Stimulated activated CD8-positive, alpha-beta memory T cell treated with anti-CD3 and anti-CD28 coated beads, Interleukin-12 subunit alpha, Interleukin-12 subunit beta, amount 100 ng/mL, for 1 hour (primary cell): ENCODE data around the gene F7.
"Not testable (repeated sequence)": the region's sequence is repeated elsewhere in the genome, so short reads cannot be mapped to it uniquely, and the experiment has no call there.

ENCODE experiments used
- DNase-seq: peaks from one replicate; pipeline ENCODE4 v3.0.0-alpha.2; 2020; ENCODE audit warnings: low read depth

The F7 gene

DNA sequence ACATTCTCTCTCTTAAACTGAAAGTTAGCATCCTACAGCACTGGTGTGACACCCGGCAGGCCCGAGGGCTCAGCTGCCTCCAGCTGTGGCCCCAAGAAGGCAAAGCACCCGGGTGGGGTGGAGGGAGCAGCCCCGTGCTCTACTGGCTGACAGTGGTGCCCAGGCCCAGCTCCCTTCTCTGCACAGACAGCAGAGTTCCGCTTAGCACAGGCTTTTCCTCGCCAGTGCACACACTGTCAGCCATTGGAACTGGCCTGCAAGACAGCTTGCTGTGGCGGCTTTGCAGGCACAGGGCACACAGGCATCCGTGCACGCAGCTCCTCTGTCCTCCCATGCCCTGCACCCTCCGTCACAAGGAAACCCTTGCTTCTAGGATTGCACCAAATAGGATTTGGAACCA lies 3.3 kb upstream of the F7 start:
- not testable (repeated sequence) for DNase-seq

DNA sequence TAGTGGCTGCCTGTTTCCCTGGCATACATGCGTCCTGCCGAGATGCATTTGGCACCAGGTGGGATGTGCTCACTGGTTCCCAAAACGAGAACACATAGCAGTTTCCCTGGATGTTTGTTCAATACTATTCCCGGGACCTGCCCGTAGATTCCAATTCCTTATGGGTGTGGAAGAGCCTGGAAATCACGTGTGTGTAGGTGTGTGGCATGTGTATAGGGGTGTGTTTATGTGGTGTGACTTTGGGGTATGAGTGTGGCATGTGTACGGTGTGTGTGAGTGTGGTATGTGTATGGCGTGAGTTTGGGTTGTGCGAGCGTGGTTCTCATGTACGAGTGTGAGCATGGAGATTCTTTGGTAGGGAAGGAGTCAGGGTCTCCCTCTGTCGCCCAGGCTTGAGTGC lies 2.9 kb upstream of the F7 start:
- DNase-seq = no peak

- no peak for DNase-seq
Measured at GRCh38 chr13:113103646-113104045, 1.9 kb upstream of the F7 start.

DNA sequence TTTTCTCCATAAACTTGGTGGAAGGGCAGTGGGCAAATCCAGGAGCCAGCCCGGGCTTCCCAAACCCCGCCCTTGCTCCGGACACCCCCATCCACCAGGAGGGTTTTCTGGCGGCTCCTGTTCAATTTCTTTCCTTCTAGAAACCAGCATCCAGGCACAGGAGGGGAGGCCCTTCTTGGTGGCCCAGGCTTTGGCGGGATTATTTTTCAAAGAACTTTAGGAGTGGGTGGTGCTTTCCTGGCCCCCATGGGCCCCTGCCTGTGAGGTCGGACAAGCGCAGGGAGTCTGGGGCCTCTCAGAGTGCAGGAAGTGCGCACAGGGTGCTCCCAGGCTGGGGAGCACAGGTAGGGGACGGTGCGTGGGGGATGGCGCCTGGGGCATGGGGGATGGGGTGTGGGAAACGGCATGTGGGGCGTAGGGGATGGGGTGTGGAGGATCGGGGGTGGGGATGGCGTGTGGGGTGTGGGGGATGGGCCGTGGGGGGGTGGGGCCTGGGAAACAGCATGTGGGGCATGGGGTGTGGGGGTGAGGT lies 396 bp downstream of the F7 start:
- no peak for DNase-seq

DNA sequence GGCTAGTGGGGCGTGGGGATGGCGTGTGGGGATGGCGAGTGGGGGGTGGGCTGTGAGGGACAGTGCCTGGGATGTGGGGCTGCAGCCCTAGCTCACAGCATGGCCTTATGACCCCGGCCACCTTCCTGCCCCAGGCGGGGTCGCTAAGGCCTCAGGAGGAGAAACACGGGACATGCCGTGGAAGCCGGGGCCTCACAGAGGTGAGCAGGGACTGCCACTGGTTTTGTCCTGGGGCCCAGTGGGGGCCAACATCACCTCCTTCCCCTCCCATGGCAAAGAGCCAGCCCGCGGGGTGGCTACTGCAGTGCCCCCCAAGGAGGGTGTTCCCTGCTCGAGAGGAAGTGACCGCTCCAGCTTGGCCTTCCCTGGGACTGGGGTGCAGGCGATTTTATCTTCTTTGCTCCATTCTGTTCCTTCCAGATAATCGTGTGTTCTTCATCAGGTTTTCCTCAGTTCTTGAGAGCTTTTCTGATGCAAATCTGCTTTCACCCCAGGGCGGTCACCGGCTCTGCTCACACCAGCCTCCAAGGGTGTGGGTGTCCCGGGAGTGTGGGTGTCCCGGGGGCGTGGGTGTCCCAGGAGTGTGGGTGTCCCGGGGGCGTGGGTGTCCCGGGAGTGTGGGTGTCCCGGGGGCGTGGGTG lies 1.2 kb downstream of the F7 start:
- no peak for DNase-seq

GRCh38 chr13:113108521-113108920 lies 2.9 kb downstream of the F7 start:
- DNase-seq = not testable (repeated sequence)

GRCh38 chr13:113109151-113110047 lies 3.8 kb downstream of the F7 start:
- no peak for DNase-seq

DNA sequence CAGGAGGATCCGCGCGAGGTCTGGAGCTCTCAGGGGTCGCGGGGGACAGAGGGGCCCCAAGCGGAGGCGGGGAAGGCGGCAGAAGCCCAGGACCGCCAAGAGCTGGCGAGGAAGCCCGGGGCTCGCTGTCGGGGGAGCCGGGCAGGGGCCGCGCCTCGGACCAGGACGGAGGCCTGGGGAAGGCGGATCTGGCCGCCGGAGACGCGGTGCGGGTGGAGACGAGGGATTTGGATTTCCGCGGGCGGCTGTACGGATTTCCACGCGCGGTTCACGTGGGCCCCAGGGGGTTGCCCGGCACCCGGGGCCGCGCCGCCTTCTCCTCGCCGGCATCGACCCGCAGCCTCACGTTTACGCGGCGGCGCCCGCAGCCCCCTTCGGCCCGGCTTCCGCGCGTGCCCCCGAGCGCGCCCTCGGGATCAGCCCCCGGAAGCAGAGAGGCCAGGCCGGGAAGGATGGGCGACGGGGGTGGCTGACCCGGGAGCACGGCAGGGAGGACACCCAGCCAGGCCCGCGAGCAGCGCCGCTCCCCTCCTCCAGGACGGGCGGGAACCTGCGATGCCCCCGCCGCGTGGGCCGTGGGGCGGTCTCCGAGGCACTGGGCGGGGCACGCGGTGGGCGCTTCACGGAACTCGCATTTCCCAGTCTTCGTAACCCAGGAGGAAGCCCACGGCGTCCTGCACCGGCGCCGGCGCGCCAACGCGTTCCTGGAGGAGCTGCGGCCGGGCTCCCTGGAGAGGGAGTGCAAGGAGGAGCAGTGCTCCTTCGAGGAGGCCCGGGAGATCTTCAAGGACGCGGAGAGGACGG lies 4.7 kb downstream of the F7 start:
- no peak for DNase-seq

GRCh38 chr13:113110852-113111315 lies 5.3 kb downstream of the F7 start:
- no peak for DNase-seq

DNA sequence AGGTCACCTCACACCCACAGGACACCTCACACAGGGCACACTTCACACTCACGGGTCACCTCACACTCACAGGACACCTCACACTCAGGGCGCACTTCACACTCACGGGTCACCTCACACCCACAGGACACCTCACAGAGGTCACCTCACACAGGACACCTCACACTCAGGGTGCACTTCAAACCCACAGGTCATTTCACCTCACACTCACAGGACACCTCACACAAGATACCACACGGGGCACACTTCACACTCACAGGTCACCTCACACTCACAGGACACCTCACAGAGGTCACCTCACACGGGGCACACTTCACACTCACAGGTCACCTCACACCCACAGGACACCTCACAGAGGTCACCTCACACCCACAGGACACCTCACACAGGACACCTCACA lies 6.2 kb downstream of the F7 start:
- not testable (repeated sequence) for DNase-seq

- not testable (repeated sequence) for DNase-seq
Measured at GRCh38 chr13:113112475-113112874, 6.9 kb downstream of the F7 start.

DNA sequence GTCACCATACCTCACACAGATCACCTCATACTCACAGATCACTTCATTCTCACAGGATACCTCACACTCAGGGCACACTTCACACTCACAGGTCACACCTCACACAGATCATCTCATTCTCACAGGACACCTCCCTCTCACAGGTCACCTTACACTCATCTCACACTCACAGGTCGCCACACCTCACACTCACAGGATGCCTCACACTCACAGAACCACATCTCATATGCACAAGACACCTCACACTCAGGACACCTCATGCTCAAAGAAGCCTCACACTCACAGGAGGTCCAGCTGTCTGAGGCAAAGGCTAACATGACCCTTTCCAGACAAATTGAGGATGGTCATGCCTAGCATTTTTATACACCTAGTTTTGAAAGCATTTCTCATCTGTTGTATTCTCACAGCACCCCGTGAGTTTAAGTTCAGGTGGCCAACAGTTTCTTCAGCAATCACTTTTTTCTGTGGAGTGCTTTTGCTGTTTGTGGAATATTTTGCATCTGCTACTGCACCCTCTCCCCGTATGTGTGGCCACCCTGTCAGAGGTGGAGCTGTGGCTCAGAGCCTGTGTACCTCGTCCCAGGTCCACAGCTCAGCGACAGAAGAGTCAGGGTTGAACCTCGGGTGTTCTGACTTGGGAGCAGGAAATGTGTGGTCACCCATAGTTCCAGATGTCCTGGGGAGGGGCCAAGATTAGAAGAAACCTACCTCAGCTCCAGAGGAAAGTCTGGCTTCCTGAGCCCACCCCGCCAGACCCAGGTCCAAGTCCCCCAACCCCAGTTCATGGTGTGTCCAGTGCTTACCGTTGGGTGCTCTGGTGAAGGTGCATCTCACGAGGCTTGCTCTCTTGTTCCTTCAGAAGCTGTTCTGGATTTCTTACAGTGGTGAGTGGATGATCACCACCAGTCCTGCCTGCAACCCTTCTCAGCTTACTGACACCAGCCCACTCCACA lies 7.6 kb downstream of the F7 start:
- DNase-seq = no peak

DNA sequence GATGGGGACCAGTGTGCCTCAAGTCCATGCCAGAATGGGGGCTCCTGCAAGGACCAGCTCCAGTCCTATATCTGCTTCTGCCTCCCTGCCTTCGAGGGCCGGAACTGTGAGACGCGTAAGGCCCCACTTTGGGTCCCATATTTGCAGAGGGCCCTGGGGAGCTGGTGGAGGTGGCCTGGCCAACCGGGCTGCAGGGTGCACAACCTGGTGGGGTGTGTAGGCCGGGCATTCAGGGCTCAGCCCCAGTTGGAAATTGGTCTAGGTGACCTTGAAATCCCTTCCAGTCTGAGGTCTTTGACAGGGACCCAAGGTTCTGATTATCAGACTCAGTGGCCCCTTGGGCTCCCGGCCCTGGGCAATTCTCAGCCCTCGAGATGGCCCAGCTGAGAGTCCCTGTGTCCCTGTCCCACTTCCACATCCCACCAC lies 8.3 kb downstream of the F7 start:
- no peak for DNase-seq

DNA sequence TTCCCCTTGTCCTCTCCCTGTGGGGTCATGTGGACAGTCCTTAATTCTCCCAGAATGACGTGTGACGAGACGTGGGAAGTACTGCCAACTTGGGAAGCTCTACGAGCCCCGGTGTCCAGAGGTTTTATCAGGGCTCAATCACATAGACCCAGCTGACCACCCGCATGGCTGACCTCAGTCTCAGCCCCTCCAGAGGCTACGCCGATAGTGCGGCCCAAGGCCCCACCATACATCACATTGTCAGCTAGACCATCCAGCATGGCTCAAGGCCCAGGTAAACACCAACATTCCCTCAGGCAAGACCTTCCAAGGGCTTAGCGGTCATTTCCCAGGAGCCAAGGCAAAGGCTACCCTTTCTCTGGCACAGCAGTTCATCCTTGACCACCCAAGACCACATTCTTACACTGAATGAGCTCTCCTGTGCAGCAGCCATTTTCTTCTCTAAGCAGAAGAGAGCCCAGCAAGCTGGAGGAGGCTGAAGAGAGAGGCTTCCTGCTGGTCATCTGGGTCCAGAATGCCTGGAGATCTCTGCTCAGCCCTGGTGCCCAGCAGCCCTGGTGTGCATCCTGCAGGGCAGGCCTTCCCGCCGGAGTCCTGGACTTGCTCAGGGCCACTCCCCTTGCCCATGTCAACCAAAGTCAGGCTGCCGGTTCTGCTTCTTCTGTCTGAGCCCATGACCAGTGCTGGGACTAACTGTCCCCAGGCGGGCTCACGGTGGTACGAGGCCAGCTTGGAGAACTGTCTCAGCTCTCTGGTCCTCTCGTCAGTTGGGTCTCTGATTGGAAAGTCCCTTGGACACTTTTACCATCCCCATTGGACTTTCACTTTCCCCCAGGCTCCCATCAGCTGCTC lies 9.1 kb downstream of the F7 start:
- no peak for DNase-seq

- no peak for DNase-seq
Measured at GRCh38 chr13:113115363-113116205, 10.0 kb downstream of the F7 start.

DNA sequence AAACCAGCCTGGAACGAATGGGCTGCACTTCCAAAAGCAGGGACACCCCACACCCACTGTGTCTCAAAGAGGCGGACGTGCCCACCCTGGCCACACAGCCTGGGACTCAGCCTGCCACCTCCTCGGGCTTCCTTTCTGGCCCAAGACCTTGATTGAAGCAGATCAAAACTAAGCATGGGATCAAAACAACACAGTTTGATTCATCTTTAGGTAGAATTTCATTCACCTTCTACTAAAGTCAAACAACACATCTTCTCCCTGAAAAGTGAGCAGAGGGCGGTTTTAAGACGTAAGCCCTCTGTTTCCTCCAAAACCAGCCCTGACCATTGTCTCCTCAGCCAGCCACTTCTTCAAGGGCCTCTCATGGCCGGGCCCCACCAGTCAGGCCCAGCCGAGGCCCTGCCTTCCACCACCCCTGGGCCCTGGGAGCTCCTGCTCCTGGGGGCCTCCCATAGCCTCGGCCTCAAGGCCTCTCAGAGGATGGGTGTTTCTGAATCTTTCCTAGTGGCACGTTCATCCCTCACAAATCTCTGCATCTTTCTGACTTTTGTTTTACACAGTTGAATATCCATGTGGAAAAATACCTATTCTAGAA lies 10.7 kb downstream of the F7 start:
- DNase-seq = no peak

DNA sequence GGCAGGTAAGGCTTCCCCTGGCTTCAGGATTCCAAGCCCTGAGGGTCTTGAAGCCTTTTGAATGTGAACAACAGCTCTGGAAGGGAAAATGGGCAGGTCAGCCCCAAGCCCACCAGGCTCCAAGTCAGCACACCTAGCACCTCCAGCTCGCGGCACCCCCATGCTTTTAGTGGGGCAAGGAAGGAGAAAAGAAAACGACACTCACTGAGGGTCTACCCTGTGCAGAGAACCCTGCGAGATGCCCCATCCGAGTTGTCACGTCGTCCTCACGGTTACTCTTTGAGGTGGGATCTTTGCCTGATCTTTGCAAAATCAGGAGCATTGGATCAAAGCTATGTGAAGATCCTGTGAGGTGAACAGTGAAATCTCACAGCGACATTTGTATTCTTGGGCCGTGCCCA lies 11.3 kb downstream of the F7 start:
- DNase-seq = no peak

- no peak for DNase-seq
Measured at GRCh38 chr13:113117335-113117872, 11.8 kb downstream of the F7 start.

DNA sequence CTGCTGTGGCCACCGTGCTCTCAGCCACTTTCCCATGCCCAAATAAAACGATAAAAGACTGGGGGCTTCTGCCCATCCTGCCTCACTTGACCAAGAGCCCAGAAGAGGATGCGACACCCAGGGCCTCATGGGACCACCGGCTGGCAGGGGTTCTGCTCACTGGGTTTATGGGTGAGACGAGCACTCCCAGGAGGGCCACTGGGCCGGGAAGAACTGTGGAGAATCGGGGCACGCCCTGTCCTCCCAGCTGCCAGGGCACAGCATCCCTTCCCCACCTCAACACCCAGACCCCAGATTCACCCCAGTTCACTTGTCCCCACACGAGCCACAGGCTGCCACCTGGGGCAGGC lies 12.3 kb downstream of the F7 start:
- DNase-seq = no peak
